Activated B cell treated with CpG ODN at 0.5 μM for 24 hours (primary cell): ENCODE measurements around the gene PTH. TPM values are rescaled to one million over a fixed set of nuclear protein-coding genes. Genes with fewer than 3 reads are reported as not detected.
A peak's percentile ranks its signal among the peaks of the same experiment; 100 is the strongest.

Experiments
- ATAC-seq: fragments of 200-7000 bp; cut with Tn5 transposase; one replicate; pipeline ENCODE4 v1.10.0; 2021; ENCODE audit warnings: low read depth, mild to moderate bottlenecking, moderate library complexity
- CTCF ChIA-PET: fragments of 350-600 bp; sonication (Branson Sonifier 250); formaldehyde crosslinking; loops from one replicate; lab custom pipeline; 2021; ENCODE audit warnings: antibody characterized with exemption; lab: Charles Lee
- POLR2A ChIA-PET: fragments of 350-600 bp; sonication (Branson Sonifier 250); formaldehyde crosslinking; loops from one replicate; lab custom pipeline; 2021; ENCODE audit warnings: antibody characterized with exemption; lab: Charles Lee
- DNase-seq: peaks from one replicate; pipeline ENCODE4 v3.0.0; 2022
- H3K27ac Mint-ChIP-seq: one replicate; pipeline ENCODE4 v1.8.0; 2020; ENCODE audit warnings: mixed read lengths
- H3K27me3 Mint-ChIP-seq: one replicate; pipeline ENCODE4 v1.8.0; 2021; ENCODE audit warnings: mixed read lengths
- H3K36me3 Mint-ChIP-seq: one replicate; pipeline ENCODE4 v1.8.0; 2021; ENCODE audit warnings: low read depth, mixed read lengths
- H3K4me1 Mint-ChIP-seq: one replicate; pipeline ENCODE4 v1.8.0; 2021; ENCODE audit warnings: mixed read lengths
- H3K4me3 Mint-ChIP-seq: one replicate; pipeline ENCODE4 v1.8.0; 2020; ENCODE audit warnings: mild to moderate bottlenecking, mixed read lengths
- H3K9me3 Mint-ChIP-seq: one replicate; pipeline ENCODE4 v1.8.0; 2020; ENCODE audit warnings: mixed read lengths
- CTCF ChIP-seq: fragments of 200-600 bp; IDR thresholded peaks from one replicate; pipeline ENCODE4 v1.8.0; 2022; ENCODE audit warnings: antibody characterized with exemption, mild to moderate bottlenecking
- intact Hi-C: fragments of 100-400 bp; cut with micrococcal nuclease; formaldehyde crosslinking; loops from one replicate; pipeline ENCODE4 v1.15.1; 2024
- total RNA-seq: library from RNA; stranded (reverse); gene quantifications from 2 replicates; pipeline ENCODE4 v1.2.3, GENCODE V29; 2022

Gene PTH
- total RNA-seq, 1 donor from 2014 or later = not detected

GRCh38 chr11:13461291-13461690, 34.5 kb downstream of the PTH start:
- Mint-ChIP-seq H3K27ac (no peak overlapping the region), H3K4me3 (peak overlapping the region; percentile 46), H3K9me3 (no peaks in the 10 kb centered on the region), H3K4me1 (peaks cover 43% of the 10 kb centered on the region), H3K36me3 (peaks cover 15% of the 10 kb centered on the region), H3K27me3 (no peaks in the 10 kb centered on the region)
- CTCF ChIA-PET = no interaction called here
- no peak for DNase-seq
- TF ChIP-seq CTCF = no peak
- POLR2A ChIA-PET = interaction anchor here (0.7 kb wide), 2 partner anchors 206 to 1783 kb away, joined by 3 to 5 read pairs; no protein-coding TSS in a partner anchor
- ATAC-seq = no peak
- intact Hi-C loops = no loop called here

GRCh38 chr11:13450832-13451397, 44.9 kb downstream of the PTH start:
- TF ChIP-seq CTCF = no peak
- peaks cover 18% of the 10 kb centered on the region for H3K36me3 Mint-ChIP-seq
- POLR2A ChIA-PET = interaction anchor here (0.6 kb wide), 1 partner anchor 11 kb away, joined by 4 read pairs; the partner anchor contains the start of gene BTBD10
- intact Hi-C loops = no loop called here
- CTCF ChIA-PET = interaction anchor here (1.3 kb wide), 1 partner anchor 15 kb away, joined by 3 read pairs; no protein-coding TSS in a partner anchor
- H3K4me3 Mint-ChIP-seq = no peak overlapping the region
- peaks cover 7% of the 10 kb centered on the region for H3K9me3 Mint-ChIP-seq
- H3K27ac Mint-ChIP-seq = no peak overlapping the region
- no peaks in the 10 kb centered on the region for H3K27me3 Mint-ChIP-seq
- H3K4me1 Mint-ChIP-seq = peaks cover 36% of the 10 kb centered on the region
- no peak for DNase-seq
- ATAC-seq = no peak

DNA sequence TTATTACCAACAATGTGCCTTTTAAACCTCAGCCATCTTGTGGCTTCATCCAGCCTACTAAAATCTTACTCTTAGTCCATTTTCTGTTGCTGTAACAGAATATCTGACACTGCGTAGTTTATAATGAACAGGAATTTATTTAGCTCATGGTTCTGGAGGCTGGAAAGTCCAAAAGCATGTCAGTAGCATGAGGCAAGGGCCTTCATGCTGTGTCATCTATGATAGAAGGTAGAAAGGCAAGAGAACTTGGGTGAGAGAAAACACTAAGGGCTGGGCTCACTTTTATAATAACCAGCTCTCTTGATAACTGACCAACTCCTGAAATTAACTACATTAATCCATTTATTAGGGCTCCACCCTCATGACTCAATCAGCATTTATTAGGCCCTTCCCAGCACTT, 46.3 kb downstream of the PTH start:
- no peak for TF ChIP-seq CTCF
- ATAC-seq = no peak
- ChIA-PET CTCF (interaction anchor here (0.8 kb wide), 1 partner anchor 16 kb away, joined by 3 read pairs; no protein-coding TSS in a partner anchor), POLR2A (no interaction called here)
- Mint-ChIP-seq H3K4me3 (no peak overlapping the region), H3K9me3 (peaks cover 7% of the 10 kb centered on the region), H3K27me3 (no peaks in the 10 kb centered on the region), H3K27ac (no peak overlapping the region), H3K4me1 (peaks cover 35% of the 10 kb centered on the region), H3K36me3 (peaks cover 20% of the 10 kb centered on the region)
- intact Hi-C loops = no loop called here
- no peak for DNase-seq

GRCh38 chr11:13448876-13449275, 46.9 kb downstream of the PTH start:
- Mint-ChIP-seq H3K27me3 (no peaks in the 10 kb centered on the region), H3K9me3 (peaks cover 6% of the 10 kb centered on the region), H3K4me1 (peaks cover 35% of the 10 kb centered on the region), H3K4me3 (no peak overlapping the region), H3K36me3 (peaks cover 20% of the 10 kb centered on the region), H3K27ac (peak overlapping the region; percentile 41)
- ChIA-PET POLR2A (no interaction called here), CTCF (no interaction called here)
- ATAC-seq = no peak
- DNase-seq = no peak
- intact Hi-C loops = no loop called here
- TF ChIP-seq CTCF = no peak

- Mint-ChIP-seq H3K27ac (no peak overlapping the region), H3K27me3 (no peaks in the 10 kb centered on the region), H3K4me3 (no peak overlapping the region), H3K36me3 (peaks cover 16% of the 10 kb centered on the region), H3K9me3 (peaks cover 3% of the 10 kb centered on the region), H3K4me1 (peaks cover 28% of the 10 kb centered on the region)
- intact Hi-C loops = no loop called here
- ChIA-PET POLR2A (no interaction called here), CTCF (no interaction called here)
- no peak for ATAC-seq
- no peak for DNase-seq
- TF ChIP-seq CTCF = no peak
These were observed 49.4 kb downstream of the PTH start for GRCh38 chr11:13446444-13446843.
